PC-9 (cell line): ENCODE measurements around the gene GPRIN2. TPM values are rescaled to one million over a fixed set of nuclear protein-coding genes. Genes with fewer than 3 reads are reported as not detected.
"Not testable (repeated sequence)": the region's sequence is repeated elsewhere in the genome, so short reads cannot be mapped to it uniquely, and the experiment has no call there.

Experiments used
- Bru-seq: library from RNA; stranded (reverse); fragments of 400-500 nt; gene quantifications from one replicate; lab custom pipeline; 2021; lab: Mats Ljungman, UMichigan
- BruChase-seq, 2 experiments: library from RNA; stranded (reverse); fragments of 400-500 nt; gene quantifications; one replicate each; lab custom pipeline; 2021; lab: Mats Ljungman, UMichigan
- BruUV-seq: library from RNA; stranded (reverse); fragments of 400-500 nt; replicated peaks from 2 replicates; lab custom pipeline; 2021; lab: Mats Ljungman, UMichigan
- CTCF ChIA-PET: fragments of 300-600 bp; sonication (Branson Sonifier 250); formaldehyde crosslinking; loops from one replicate; lab custom pipeline; 2022; ENCODE audit warnings: antibody characterized with exemption; lab: Charles Lee
- POLR2A ChIA-PET: fragments of 300-600 bp; sonication (Branson Sonifier 250); formaldehyde crosslinking; loops from one replicate; lab custom pipeline; 2022; ENCODE audit warnings: antibody characterized with exemption; ENCODE audit not compliant: unreplicated experiment; lab: Charles Lee
- DNase-seq, 2 experiments: peaks; one replicate each; pipeline versions ENCODE4 v3.0.0 to v3.0.0-alpha.2; 2015 to 2022; ENCODE audit warnings: mixed read lengths in 1 of 2
- H2AFZ ChIP-seq: fragments of 200-600 bp; sonication (generic); 2 replicates; pipeline ENCODE4 v1.8.1; 2017; ENCODE audit warnings: antibody characterized with exemption
- H3F3A ChIP-seq: fragments of 200-600 bp; sonication (generic); 2 replicates; pipeline ENCODE4 v1.8.1; 2017; ENCODE audit warnings: antibody characterized with exemption, mild to moderate bottlenecking, low read depth; ENCODE audit not compliant: insufficient read depth
- H3K27ac ChIP-seq: fragments of 200-600 bp; sonication (generic); 2 replicates; pipeline ENCODE4 v1.6.1; 2016; ENCODE audit warnings: mixed run types
- H3K27me3 ChIP-seq: fragments of 200-600 bp; sonication (generic); 2 replicates; pipeline ENCODE4 v1.6.1; 2016; ENCODE audit warnings: low read depth, mixed run types; ENCODE audit not compliant: insufficient read depth
- H3K36me3 ChIP-seq: fragments of 200-600 bp; sonication (generic); 2 replicates; pipeline ENCODE4 v1.6.1; 2016; ENCODE audit warnings: low read depth, mixed run types
- H3K4me1 ChIP-seq: fragments of 200-600 bp; sonication (generic); replicated peaks from 2 replicates; pipeline ENCODE4 v1.6.1; 2016; ENCODE audit warnings: mixed run types; ENCODE audit not compliant: insufficient read depth
- H3K4me2 ChIP-seq: fragments of 200-600 bp; sonication (generic); 2 replicates; pipeline ENCODE4 v1.6.1; 2017; ENCODE audit warnings: mixed run types
- H3K4me3 ChIP-seq: fragments of 200-600 bp; sonication (generic); 2 replicates; pipeline ENCODE4 v1.6.1; 2016; ENCODE audit warnings: mixed run types
- H3K79me2 ChIP-seq: fragments of 200-600 bp; sonication (generic); 2 replicates; pipeline ENCODE4 v1.6.1; 2017; ENCODE audit warnings: low read depth, mixed run types
- H3K9me2 ChIP-seq: fragments of 200-600 bp; sonication (generic); 2 replicates; pipeline ENCODE4 v1.8.1; 2017; ENCODE audit warnings: mild to moderate bottlenecking; ENCODE audit not compliant: insufficient read depth
- H3K9me3 ChIP-seq: fragments of 200-600 bp; sonication (generic); 2 replicates; pipeline ENCODE4 v1.8.1; 2016; ENCODE audit warnings: low read depth; ENCODE audit not compliant: insufficient read depth
- H4K20me1 ChIP-seq: fragments of 200-600 bp; sonication (generic); 2 replicates; pipeline ENCODE4 v1.8.1; 2017; ENCODE audit not compliant: insufficient read depth
- CTCF ChIP-seq: fragments of 200-600 bp; sonication (generic); conservative IDR thresholded peaks from 2 replicates; pipeline ENCODE4 v1.6.1; 2017; ENCODE audit warnings: mixed run types, antibody characterized with exemption, mild to moderate bottlenecking, moderate library complexity
- EZH2 ChIP-seq: fragments of 200-600 bp; sonication (generic); IDR thresholded peaks from 2 replicates; pipeline ENCODE4 v1.8.0; 2017; ENCODE audit warnings: antibody characterized with exemption, low read depth
- intact Hi-C: fragments of 100-400 bp; cut with micrococcal nuclease; formaldehyde crosslinking; loops from one replicate; pipeline ENCODE4 v1.10.0; 2022; ENCODE audit not compliant: unreplicated experiment
- long read RNA-seq: library from polyadenylated mRNA; stranded (forward); transcript quantifications from one replicate; pipeline ENCODE4 v2.0.0, GENCODE V29; 2022
- total RNA-seq: library from RNA; stranded (reverse); gene quantifications from 2 replicates; pipeline ENCODE4 v1.2.3, GENCODE V29; 2021

GPRIN2 gene
- total RNA-seq, result 33.1 and 53.6 TPM in 2 replicates
- Bru-seq, nascent RNA, result percentile 60 among the genes with signal in this experiment
- BruChase-seq, experiment 1, labeled RNA remaining after a 2-hour chase, result percentile 82 among the genes with signal in this experiment
- BruChase-seq, experiment 2, labeled RNA remaining after a 6-hour chase, result percentile 69 among the genes with signal in this experiment
- long read RNA-seq, partial matches to known transcripts, result 1 of 10 reads
- long read RNA-seq, other reads (novel, unspliced or antisense), result 9 of 10 reads

GRCh38 chr10:46556515-46557318, at the start of gene GPRIN2:
Gene GPRIN2, minus strand, starts transcription at chr10:46556658. Its CDS starts 5,922 bp downstream, at chr10:46550736.
- Histone ChIP-seq H3K4me1 (peaks cover 6% of the 10 kb centered on the region; the same call in 1 of the 2 replicates), H3K27me3 (no peaks in the 10 kb centered on the region), H3K79me2 (no peaks in the 10 kb centered on the region), H3K9me3 (no peaks in the 10 kb centered on the region), H3K27ac (no peak within 1 kb of the TSS), H3K36me3 (no peaks in the 10 kb centered on the region), H3K4me2 (peak within 1 kb of the TSS; percentile 62), H3K4me3 (peak within 1 kb of the TSS; percentile 44; the same call in 1 of the 2 replicates), H3F3A (no peaks in the 10 kb centered on the region), H3K9me2 (no peaks in the 10 kb centered on the region), H4K20me1 (no peaks in the 10 kb centered on the region), H2AFZ (peak within 1 kb of the TSS; percentile 56)
- intact Hi-C loops, result loop anchor here (1.0 kb wide), 1 partner anchor 10 kb away; no protein-coding TSS in a partner anchor
- DNase-seq, result peak; percentile 33 to 58
- CTCF ChIA-PET, result interaction anchor here (1.8 kb wide), 1 partner anchor 12 kb away, joined by 6 read pairs; no protein-coding TSS in a partner anchor
- POLR2A ChIA-PET, result interaction anchor here (0.6 to 0.7 kb wide), 2 partner anchors 437 to 1552 kb away, joined by 3 to 6 read pairs; no protein-coding TSS in a partner anchor
- TSS peak; percentile 51 for BruUV-seq
- TF ChIP-seq EZH2 (no peak), CTCF (no peak)

GRCh38 chr10:46600516-46600915, 44.1 kb upstream of the GPRIN2 start:
- H3F3A ChIP-seq, H3K27ac ChIP-seq, BruUV-seq, H4K20me1 ChIP-seq, H3K27me3 ChIP-seq, intact Hi-C loops, H3K9me3 ChIP-seq, DNase-seq, H3K79me2 ChIP-seq, POLR2A ChIA-PET, H2AFZ ChIP-seq, H3K4me1 ChIP-seq, H3K36me3 ChIP-seq, H3K9me2 ChIP-seq, H3K4me2 ChIP-seq, H3K4me3 ChIP-seq, CTCF ChIA-PET: not testable (repeated sequence)

GRCh38 chr10:46597616-46598246, 41.3 kb upstream of the GPRIN2 start:
- H3K79me2 ChIP-seq, H3K27ac ChIP-seq, BruUV-seq, H3F3A ChIP-seq, H3K36me3 ChIP-seq, H2AFZ ChIP-seq, H3K27me3 ChIP-seq, H4K20me1 ChIP-seq, CTCF ChIA-PET, POLR2A ChIA-PET, H3K9me3 ChIP-seq, intact Hi-C loops, H3K9me2 ChIP-seq, H3K4me1 ChIP-seq: not testable (repeated sequence)
- peak overlapping the region; percentile 59; the same call in 1 of the 2 replicates for H3K4me3 ChIP-seq
- DNase-seq, result peak in 1 of 2 experiments; percentile 66
- H3K4me2 ChIP-seq, result peak overlapping the region; percentile 72

- CTCF ChIA-PET, H2AFZ ChIP-seq, H3K27me3 ChIP-seq, H3K79me2 ChIP-seq, intact Hi-C loops, H3F3A ChIP-seq, POLR2A ChIA-PET, BruUV-seq, H3K9me3 ChIP-seq, H3K9me2 ChIP-seq, H3K27ac ChIP-seq, H3K4me1 ChIP-seq, H4K20me1 ChIP-seq, H3K4me3 ChIP-seq, H3K36me3 ChIP-seq: not testable (repeated sequence)
- peak overlapping the region; percentile 34; the same call in 1 of the 2 replicates for H3K4me2 ChIP-seq
- peak in 1 of 2 experiments; percentile 34 for DNase-seq
Measured at GRCh38 chr10:46596570-46596969, 40.1 kb upstream of the GPRIN2 start.

GRCh38 chr10:46594453-46595063, 38.1 kb upstream of the GPRIN2 start:
- H3F3A ChIP-seq, H2AFZ ChIP-seq, H3K9me3 ChIP-seq, DNase-seq, BruUV-seq, CTCF ChIA-PET, H3K36me3 ChIP-seq, H3K9me2 ChIP-seq, POLR2A ChIA-PET, H3K79me2 ChIP-seq, H3K4me3 ChIP-seq, H3K4me1 ChIP-seq, H3K27me3 ChIP-seq, H3K27ac ChIP-seq, intact Hi-C loops, H3K4me2 ChIP-seq, H4K20me1 ChIP-seq: not testable (repeated sequence)
